GM11168 (cell line): ENCODE measurements around the gene KBTBD12.

Experiments used
- in situ Hi-C: fragments of 300-500 bp; cut with MboI; formaldehyde crosslinking; loops from one replicate; pipeline ENCODE4 v1.12.0; 2022; ENCODE audit warnings: low sequenced_read_pairs; ENCODE audit not compliant: unreplicated experiment

The KBTBD12 gene

DNA sequence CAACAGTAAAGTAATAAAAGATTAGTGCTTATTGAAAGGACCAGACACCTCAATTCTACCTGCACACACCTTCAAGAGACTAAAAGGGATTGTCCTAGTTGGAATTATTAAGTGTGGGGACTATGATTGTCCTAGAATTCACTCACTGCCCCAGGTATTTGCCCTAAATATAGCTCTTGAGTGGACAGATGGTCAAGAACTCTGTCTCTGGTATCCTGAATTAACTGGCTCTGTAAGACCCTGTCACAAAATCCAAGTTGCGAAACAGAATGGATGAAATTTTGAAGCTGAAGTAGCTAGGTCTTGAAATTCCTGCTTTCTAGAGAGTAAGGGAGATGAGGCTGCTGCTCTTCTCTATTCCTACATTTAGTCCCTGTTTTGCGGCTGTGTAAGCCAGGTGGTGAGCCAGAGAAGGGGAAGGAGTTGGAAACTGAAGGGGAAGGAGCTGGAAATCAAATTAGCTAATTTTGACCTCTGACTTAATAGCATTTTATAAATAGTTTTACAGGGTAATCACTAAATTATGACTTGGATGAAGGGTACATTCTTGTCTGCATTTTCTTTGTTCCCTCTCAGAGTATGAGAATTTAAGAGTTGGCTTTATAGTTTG, 34.5 kb downstream of the KBTBD12 start:
- in situ Hi-C loops, result no loop called here

DNA sequence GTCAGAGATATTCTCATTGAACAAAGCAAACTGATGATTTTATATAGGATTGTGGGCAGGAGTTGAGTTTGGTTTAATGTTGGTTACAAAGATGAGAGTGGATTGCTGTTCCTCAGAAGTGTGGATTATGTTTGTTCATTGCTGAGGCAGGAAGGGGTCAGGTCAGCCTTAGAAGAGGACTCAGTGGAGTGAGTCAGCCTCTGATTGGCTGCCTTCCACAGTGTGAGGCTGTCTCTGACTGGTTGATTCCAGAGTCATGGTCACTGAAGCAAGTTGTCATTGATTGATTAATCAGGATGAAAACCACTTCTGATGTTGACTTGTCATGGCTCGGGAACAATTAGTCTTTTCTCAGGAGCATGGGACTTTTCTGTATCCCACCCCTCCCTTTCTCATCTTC, 36.2 kb downstream of the KBTBD12 start:
- in situ Hi-C loops, result no loop called here

DNA sequence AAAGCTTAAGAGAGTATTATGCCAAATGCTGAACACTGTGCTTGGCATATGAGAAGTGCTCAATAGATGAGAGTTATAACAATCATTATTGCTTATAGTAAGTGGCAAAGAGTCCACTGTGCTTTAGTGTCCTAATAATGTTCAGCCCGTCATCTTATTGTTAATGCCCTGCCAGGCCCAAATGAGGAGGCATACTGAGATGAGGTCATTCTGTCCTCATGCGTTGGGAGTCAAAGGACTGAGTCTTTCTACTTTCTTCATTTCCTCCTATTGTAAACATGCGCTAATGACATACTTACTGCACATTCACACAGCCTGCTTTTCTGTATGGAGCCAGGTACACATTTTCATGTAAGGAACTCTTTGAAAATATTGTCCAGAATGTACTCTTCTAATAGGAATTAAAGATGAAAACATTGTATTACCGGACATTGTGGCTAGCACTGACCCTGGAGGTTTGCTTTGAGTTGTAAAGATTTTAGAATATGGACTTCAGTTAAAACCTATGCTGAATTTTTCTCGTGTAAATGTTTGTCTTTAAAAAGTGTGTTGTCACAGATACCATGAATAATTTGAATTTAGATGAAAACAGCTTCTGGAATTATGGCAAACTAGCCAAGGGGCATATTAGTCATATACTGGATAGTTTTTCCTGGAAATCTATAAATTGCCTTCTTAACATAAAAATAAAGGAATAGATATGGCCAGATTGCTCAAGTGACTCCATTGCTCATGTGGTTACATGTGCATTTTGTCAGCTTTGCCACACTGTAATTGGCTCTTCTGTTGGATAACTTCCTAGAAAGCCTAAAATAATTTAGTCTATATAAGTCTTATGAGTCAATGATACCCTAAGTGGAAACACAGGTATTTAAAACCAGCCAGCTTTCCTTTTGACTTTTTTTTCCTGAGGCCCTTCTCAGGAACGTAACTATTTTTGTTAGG, 38.3 kb downstream of the KBTBD12 start:
- in situ Hi-C loops, result no loop called here

DNA sequence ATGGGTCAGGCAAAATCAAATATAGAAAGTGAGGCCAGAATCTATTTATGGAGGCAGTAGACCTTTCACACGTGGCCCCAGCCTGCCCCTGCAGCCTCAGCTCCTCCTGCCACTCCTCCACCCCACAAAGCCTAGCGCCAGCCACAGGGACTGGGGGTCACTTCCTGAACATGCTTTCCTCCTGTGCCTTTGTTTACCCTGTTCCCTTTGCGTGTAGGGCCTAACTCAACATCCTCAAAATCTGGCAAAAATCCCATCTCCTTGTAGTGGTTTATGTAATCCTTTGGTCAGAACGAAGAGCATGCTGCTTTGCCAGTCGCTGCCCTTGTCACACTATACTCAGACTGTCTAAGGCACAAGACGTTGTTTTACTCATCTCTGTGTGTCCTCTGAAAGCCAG, 39.6 kb downstream of the KBTBD12 start:
- in situ Hi-C loops, result no loop called here

DNA sequence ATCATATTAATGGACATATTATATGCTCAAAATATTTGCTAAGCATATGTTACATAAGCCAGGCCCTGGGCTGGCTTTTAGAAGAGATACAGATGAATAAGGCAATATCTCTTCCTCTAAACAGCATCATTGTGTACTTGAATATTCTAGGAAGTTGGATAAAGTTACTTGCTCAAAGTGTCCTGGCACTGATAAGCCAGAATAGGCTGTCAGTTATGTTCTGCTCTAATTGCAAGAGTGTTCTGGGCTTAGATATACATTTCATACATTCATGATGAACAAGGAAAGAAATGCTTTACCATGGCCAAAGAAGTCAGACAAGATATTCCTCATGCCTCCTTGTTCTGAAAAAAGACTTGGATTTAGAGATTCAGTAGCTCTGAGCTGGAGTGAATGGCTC, 40.7 kb downstream of the KBTBD12 start:
- in situ Hi-C loops, result no loop called here

- in situ Hi-C loops, result no loop called here
Measured at GRCh38 chr3:127959041-127959440, 44.0 kb downstream of the KBTBD12 start.

DNA sequence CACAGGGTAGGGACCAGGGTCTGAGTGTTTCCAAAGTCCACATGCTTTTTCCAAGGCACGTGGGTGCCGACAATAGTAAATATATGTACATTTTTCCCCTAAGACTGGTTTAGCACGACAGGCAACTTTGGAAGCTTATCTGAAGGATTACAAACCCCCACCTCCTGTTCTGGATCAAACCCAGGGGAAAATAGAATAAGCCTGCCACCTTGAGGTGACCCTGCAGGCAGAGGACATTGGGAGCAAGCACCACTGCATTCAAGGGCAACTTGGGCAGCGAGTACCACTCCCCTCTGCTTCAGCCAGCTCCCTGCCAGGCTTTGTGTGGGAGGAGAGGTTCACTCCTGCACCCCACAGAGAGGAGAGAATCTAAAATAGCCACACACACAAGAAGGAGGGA, 44.8 kb downstream of the KBTBD12 start:
- in situ Hi-C loops, result no loop called here

DNA sequence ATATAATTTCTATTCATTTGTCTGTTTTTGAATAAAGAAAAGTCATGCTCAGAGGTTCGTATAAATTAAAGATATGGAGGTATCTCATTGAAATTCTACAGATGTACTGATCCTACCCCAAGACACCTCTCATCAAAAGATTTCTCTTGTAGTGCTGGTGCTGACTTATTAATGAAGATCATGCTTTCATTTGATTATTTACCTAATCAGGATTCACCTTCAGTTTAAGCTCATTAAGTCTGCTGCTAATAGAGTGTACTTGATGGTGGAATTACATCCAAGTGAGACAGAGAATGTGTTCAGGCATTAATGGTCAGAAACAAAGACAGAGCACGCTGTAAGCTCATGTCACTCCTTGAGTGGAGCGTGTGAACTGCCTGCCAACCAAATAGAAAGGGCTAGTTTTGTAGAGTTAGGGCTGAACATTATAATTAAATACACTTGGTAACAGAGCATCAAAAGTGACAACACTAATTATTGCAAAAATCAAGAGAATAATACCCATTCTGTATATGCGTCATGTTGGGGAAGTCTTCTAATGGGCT, 45.5 kb downstream of the KBTBD12 start:
- in situ Hi-C loops, result no loop called here

DNA sequence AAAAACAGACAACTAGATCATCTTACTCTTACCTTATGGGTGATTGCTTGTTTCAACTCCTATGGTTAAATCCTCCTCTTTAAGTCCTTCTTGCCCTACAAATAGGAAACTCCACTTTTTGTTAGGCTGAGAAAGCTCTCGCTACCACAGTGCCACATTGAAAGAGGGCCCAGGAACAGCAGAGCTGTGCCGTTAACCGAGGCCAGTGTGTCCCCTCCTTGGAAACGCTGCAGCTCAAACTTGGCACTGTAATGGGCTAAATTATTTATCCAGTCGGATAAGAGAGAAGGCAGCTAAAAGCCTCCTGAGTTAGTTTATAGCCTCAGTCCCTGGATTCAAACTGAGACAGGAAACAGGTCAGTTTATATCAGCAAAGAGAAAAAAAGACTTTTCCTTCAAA, 46.1 kb downstream of the KBTBD12 start:
- in situ Hi-C loops, result no loop called here

- in situ Hi-C loops, result no loop called here
Measured at GRCh38 chr3:127961963-127962362, 46.9 kb downstream of the KBTBD12 start.

DNA sequence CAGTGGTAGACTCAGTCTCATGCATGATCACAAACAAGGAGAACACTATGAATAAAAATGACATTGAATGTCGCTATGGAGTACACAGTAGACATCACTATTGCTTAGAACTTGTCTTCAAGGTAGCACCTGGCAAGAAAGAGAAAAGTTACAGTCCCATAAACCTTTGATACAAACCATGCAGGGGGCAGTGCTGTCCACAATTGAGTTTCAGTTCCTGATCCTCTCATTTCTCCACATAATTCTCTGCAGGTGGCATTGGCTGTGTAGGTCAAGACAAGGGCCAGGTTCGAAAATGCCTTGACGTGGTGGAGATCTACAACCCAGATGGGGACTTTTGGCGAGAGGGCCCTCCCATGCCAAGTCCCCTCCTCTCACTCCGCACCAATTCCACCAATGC, 47.9 kb downstream of the KBTBD12 start:
- in situ Hi-C loops, result no loop called here

DNA sequence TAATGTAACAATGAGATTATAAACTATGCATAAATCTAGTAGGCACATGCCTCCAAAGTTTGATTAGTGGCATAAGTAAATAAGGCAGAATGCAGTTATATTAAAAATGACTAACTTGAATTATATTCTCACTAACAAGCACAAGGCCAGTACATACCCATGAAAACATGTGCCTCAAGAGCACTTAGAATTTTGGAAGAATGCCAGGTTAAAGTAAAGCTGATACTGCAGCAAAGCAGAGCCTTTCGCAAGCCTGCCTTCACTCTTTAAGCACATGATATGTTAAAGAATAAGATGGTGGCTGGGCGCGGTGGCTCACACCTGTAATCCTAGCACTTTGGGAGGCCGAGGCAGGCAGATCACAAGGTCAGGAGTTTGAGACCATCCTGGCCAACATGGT, 49.0 kb downstream of the KBTBD12 start:
- in situ Hi-C loops, result no loop called here

- in situ Hi-C loops, result no loop called here
Measured at GRCh38 chr3:127964816-127965215, 49.8 kb downstream of the KBTBD12 start.

DNA sequence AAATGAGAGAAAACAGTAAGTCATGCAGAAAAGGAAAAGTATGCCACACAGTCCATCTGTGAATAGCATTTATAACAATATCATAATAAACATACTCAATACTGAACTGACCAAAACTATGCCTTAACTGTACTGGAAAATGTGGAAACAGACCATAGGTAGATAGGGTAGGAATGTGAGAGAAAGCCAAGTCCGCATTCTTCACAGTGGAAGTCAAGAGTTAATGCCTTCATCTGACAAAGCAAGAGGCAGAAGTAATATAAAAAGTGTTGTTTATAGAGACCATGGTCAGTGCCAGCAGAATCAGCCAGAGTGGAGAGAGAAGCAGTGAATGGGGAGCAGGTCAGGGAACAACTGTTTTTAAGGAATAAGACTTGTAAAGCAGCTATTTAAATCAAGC, 52.3 kb downstream of the KBTBD12 start:
- in situ Hi-C loops, result no loop called here

DNA sequence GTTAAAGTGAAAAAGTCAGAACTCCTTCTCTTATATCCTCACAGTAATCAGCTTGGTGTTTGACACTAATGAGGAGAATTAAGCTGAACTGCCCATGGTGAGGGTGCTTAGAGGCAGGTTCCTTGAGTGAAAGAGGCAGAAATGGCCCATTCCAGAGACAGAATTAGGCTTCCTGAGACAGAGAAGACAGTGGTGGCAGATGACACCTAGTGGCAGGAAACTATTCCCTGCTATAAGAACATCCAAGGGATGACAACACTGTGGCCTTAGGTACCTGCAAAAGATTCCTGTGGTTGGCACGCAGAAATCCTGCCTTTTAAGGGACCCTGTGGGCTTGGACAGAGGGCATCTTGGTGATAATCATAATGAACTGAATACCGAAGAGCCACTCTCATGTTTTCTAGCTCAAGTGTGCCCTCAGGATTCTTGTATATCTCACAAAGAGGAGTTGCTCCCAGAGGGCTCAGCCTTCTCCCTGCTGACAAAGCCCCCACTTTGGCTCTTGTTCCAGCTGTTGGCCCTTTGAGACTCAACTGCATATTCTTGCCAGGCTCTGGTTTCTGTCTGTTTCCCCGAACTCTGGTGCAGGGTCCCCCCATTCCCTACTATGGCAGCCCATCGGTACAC, 56.0 kb downstream of the KBTBD12 start:
- in situ Hi-C loops, result no loop called here

DNA sequence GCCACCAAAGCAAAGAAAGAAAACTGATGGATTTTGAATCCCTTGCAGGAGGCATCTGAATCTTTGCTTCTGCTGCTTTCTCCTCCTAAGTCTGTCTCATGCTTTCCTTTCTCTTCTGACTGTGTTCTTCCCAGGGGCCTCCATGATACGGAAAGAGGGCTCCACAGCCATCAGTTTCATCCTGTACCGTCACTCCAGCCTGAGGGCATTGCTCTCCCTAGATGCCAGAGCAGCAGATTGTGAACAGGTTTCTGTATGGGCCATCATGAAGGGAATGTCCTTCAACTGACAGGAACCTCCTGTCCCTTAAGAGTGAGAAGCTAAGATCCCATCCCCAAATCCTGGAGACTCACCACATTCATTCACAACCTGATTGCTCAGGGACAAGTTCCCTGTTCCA, 59.2 kb downstream of the KBTBD12 start:
- in situ Hi-C loops, result no loop called here

- in situ Hi-C loops, result no loop called here
Measured at GRCh38 chr3:127975153-127976029, 60.4 kb downstream of the KBTBD12 start.

GRCh38 chr3:127978636-127979035, 63.6 kb downstream of the KBTBD12 start:
- in situ Hi-C loops, result no loop called here

DNA sequence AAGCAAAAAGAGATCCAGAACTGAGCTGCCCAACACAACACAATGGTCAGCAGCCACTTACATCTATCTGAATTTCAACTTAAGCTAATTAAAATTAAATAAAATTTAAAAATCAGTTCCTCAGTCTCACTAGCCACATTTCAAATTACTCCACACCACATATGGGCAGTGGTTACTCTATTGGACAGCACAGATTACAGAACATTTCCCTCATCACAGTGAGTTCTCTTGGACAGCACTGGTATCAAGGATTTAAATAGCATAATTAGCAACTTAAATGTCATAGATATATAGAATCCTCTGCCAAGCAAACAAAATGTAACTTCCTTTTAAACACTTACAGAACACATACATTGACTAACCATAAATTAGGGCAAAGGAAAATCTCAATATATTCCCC, 64.4 kb downstream of the KBTBD12 start:
- in situ Hi-C loops, result no loop called here

- in situ Hi-C loops, result no loop called here
Measured at GRCh38 chr3:127981097-127981496, 66.1 kb downstream of the KBTBD12 start.
